ENCODE measurements around the gene NEAT1.

GRCh38 chr11:65376138-65376713, 46.4 kb upstream of the NEAT1 start:
- TF ChIP-seq SP1 (IDR thresholded peaks at IDR 0.05): no peak
- TF ChIP-seq FOXM1 (IDR thresholded peaks at IDR 0.05; ENCODE audit: borderline replicate concordance): no peak
- no peak for TF ChIP-seq FOXA1 (IDR thresholded peaks at IDR 0.05)
- no peak for TF ChIP-seq SUZ12 (IDR thresholded peaks at IDR 0.05)
- TF ChIP-seq ARNT (IDR thresholded peaks at IDR 0.05): no peak
- TF ChIP-seq TARDBP (IDR thresholded peaks at IDR 0.05): no peak
- TF ChIP-seq ELF4 (IDR thresholded peaks at IDR 0.05): no peak
- no peak for TF ChIP-seq NFRKB (IDR thresholded peaks at IDR 0.05)

All from HEK293T (cell line).